GM12864 (cell line): ENCODE results near the gene HAX1.

Experiments used
- DNase-seq: peaks from one replicate; pipeline ENCODE4 v3.0.0-alpha.2; 2011; ENCODE audit warnings: low read depth
- H3K4me3 ChIP-seq: 2 replicates; pipeline ENCODE4 v1.5.1; 2011; ENCODE audit warnings: mild to moderate bottlenecking, low read depth, low read length, control low read depth
- CTCF ChIP-seq: IDR thresholded peaks from 2 replicates; pipeline ENCODE4 v1.5.1; 2011; ENCODE audit warnings: low read depth, mild to moderate bottlenecking, moderate library complexity, low read length, control low read depth, inconsistent platforms; ENCODE audit errors: missing control alignments

Gene HAX1

GRCh38 chr1:154237880-154238506, 34.4 kb upstream of the HAX1 start:
- no peak overlapping the region for H3K4me3 ChIP-seq
- no peak for TF ChIP-seq CTCF
- DNase-seq, result no peak

- H3K4me3 ChIP-seq, result no peak overlapping the region
- no peak for TF ChIP-seq CTCF
- DNase-seq, result no peak
Measured at GRCh38 chr1:154239491-154239890, 32.9 kb upstream of the HAX1 start.

GRCh38 chr1:154240294-154240833, 32.1 kb upstream of the HAX1 start:
- no peak for DNase-seq
- no peak for TF ChIP-seq CTCF
- no peak overlapping the region for H3K4me3 ChIP-seq

- TF ChIP-seq CTCF, result no peak
- DNase-seq, result no peak
- no peak overlapping the region for H3K4me3 ChIP-seq
Measured at GRCh38 chr1:154241703-154242351, 30.6 kb upstream of the HAX1 start.

GRCh38 chr1:154253671-154254070, 18.8 kb upstream of the HAX1 start:
- no peak overlapping the region for H3K4me3 ChIP-seq
- TF ChIP-seq CTCF, result no peak
- DNase-seq, result no peak

GRCh38 chr1:154256686-154257085, 15.7 kb upstream of the HAX1 start:
- no peak for TF ChIP-seq CTCF
- no peak overlapping the region for H3K4me3 ChIP-seq
- no peak for DNase-seq
